Spleen (tissue), 11 donors: ENCODE results near the gene RIMS3. TPM values are rescaled to one million over a fixed set of nuclear protein-coding genes. Genes with fewer than 3 reads are reported as not detected.

Source experiments
- DNase-seq: peaks from one replicate; pipeline ENCODE4 v3.0.0-alpha.2; 2020
- H3K27ac ChIP-seq, 8 donors: fragments of 200-600 bp; sonication (generic) in 7 of 8; 1 replicate in 4 of 8; 2 replicates in 4 of 8; pipeline versions ENCODE4 v1.5.0 to v1.8.0; 2016 to 2021; ENCODE audit warnings: inconsistent platforms in 4 of 8, mild to moderate bottlenecking in 4 of 8, moderate library complexity in 1 of 8
- H3K27me3 ChIP-seq, 7 donors: fragments of 200-600 bp; sonication (generic) in 6 of 7; replicated peaks in 1 of 7; 1 replicate in 4 of 7; 2 replicates in 3 of 7; pipeline versions ENCODE4 v1.5.0 to v1.8.0; 2016 to 2021; ENCODE audit warnings: inconsistent platforms in 3 of 7, mild to moderate bottlenecking in 1 of 7
- H3K36me3 ChIP-seq, 6 donors: fragments of 200-600 bp; sonication (generic) in 5 of 6; 1 replicate in 4 of 6; 2 replicates in 2 of 6; pipeline versions ENCODE4 v1.5.0 to v1.8.0; 2016 to 2021; ENCODE audit warnings: inconsistent platforms in 2 of 6
- H3K4me1 ChIP-seq, 6 donors: fragments of 200-600 bp; sonication (generic) in 5 of 6; 1 replicate in 3 of 6; 2 replicates in 3 of 6; pipeline versions ENCODE4 v1.5.0 to v1.8.0; 2016 to 2021; ENCODE audit warnings: inconsistent platforms in 3 of 6
- H3K4me3 ChIP-seq, 8 donors: fragments of 200-600 bp; sonication (generic) in 7 of 8; 1 replicate in 4 of 8; 2 replicates in 4 of 8; pipeline versions ENCODE4 v1.5.0 to v1.8.0; 2016 to 2021; ENCODE audit warnings: inconsistent platforms in 4 of 8, mild to moderate bottlenecking in 4 of 8, moderate library complexity in 2 of 8
- H3K9me3 ChIP-seq, 8 donors: fragments of 200-600 bp; sonication (generic) in 7 of 8; 1 replicate in 4 of 8; 2 replicates in 4 of 8; pipeline versions ENCODE4 v1.5.0 to v1.8.0; 2016 to 2021; ENCODE audit warnings: inconsistent platforms in 4 of 8
- POLR2A ChIP-seq, 3 donors: fragments of 450-650 bp; IDR thresholded peaks; one replicate each; pipeline ENCODE4 v1.5.1; 2017; ENCODE audit warnings: antibody characterized with exemption in 3 of 3, mild to moderate bottlenecking in 1 of 3
- POLR2AphosphoS5 ChIP-seq, 3 donors: sonication (generic); formaldehyde crosslinking; IDR thresholded peaks; one replicate each; pipeline ENCODE4 v1.5.1; 2017; ENCODE audit warnings: antibody characterized with exemption in 3 of 3
- WGBS, 5 donors: extraction: QIAGEN DNeasy Blood & Tissue Kit in 3 of 5; methylation state at CpG; one replicate each; pipeline versions ENCODE4 v1.1.5 to v1.1.7; 2013 to 2018; 5-methylcytosine and 5-hydroxymethylcytosine counted together
- intact Hi-C: fragments of 100-400 bp; cut with DNase I; formaldehyde crosslinking; loops from one replicate; pipeline ENCODE4 v1.15.0; 2023; ENCODE audit warnings: low total_unique reads
- polyA plus RNA-seq, 3 donors: library from polyadenylated mRNA; stranded (reverse); fragments of 200-250 nt; gene quantifications; one replicate each; pipeline ENCODE4 v1.2.1, GENCODE V29; 2013
- total RNA-seq, 7 donors: library from RNA; depleted of rRNA in 3 of 7; stranded (reverse); fragments of >200 nt in 3 of 7; fragmentation: NEBNext Ultra II Directional in 4 of 7; extraction: Animal tissue kit (Norgen Biotek cat#: 25700) in 4 of 7; gene quantifications; one replicate each; pipeline versions ENCODE4 v1.1.0 to v1.2.1, GENCODE V29; 2016 to 2021
- TF ChIP-seq, protein P1 (sequence below), 11 experiments: fragments of 200-600 bp in 7 of 11; fragments of 450-650 bp in 4 of 11; sonication (generic) in 4 of 11; IDR thresholded peaks in 8 of 11; conservative IDR thresholded peaks in 3 of 11; 1 replicate in 7 of 11; 2 replicates in 4 of 11; pipeline versions ENCODE4 v1.4.0 to v1.8.0; 2016 to 2021; ENCODE audit warnings: antibody characterized with exemption in 11 of 11, inconsistent platforms in 4 of 11, mild to moderate bottlenecking in 1 of 11
- donor health status: healthy with polysubstance abuse.
- donor health status: DM: no; HTN: no; CAD: no; lungs with moderate emphysema.
- donor health status: DM: no; HTN: no; CAD: no.
- donor health status: Bipolar disorder and iron deficiency.
- donor health status: healthy.
- donor health status: DM: no; HTN: no; CAD: no.
- donor health status: DM: yes; HTN: yes; CAD: no.

RIMS3 gene
- total and polyA plus RNA-seq, 10 donors = 0.30 to 6.9 (median 2.7) TPM

DNA sequence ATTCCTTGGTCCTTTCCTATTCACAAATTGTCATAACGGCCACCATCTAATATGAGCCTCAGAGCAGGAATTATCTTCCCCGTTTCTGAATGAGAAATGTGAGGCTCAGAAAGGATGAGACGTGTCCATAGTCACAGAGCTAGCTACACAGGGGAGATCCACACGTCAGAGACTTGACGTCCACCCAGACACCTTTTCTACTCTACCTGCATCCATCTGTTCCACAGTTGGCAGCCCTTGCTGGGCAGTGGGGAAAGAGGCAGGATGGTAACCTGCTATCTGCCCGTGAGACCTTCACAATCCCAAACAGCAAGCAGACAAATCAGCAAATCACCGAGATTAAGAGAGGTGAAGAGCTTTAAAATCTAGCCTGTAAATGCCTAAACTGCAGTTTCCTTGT, 8.4 kb downstream of the RIMS3 start:
- H3K9me3 ChIP-seq = no peaks in the 10 kb centered on the region
- 89 to 93% (median 91%) methylated on average over 7 of the region's 7 CpGs for WGBS, 5 donors
- H3K4me1 ChIP-seq = no peaks in the 10 kb centered on the region
- intact Hi-C loops = no loop called here
- H3K36me3 ChIP-seq = no peaks in the 10 kb centered on the region
- no peak for DNase-seq
- TF ChIP-seq POLR2AphosphoS5 (IDR thresholded peaks at IDR 0.05) (no peak), POLR2A (IDR thresholded peaks at IDR 0.05) (no peak)
- TF ChIP-seq, protein P1, sequence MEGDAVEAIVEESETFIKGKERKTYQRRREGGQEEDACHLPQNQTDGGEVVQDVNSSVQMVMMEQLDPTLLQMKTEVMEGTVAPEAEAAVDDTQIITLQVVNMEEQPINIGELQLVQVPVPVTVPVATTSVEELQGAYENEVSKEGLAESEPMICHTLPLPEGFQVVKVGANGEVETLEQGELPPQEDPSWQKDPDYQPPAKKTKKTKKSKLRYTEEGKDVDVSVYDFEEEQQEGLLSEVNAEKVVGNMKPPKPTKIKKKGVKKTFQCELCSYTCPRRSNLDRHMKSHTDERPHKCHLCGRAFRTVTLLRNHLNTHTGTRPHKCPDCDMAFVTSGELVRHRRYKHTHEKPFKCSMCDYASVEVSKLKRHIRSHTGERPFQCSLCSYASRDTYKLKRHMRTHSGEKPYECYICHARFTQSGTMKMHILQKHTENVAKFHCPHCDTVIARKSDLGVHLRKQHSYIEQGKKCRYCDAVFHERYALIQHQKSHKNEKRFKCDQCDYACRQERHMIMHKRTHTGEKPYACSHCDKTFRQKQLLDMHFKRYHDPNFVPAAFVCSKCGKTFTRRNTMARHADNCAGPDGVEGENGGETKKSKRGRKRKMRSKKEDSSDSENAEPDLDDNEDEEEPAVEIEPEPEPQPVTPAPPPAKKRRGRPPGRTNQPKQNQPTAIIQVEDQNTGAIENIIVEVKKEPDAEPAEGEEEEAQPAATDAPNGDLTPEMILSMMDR (IDR thresholded peaks at IDR 0.05 in 8 of 11, conservative IDR thresholded peaks at IDR 0.05 in 3 of 11) = no peak
- H3K27me3 ChIP-seq = peaks cover 0 to 12% (median 4%) of the 10 kb centered on the region in 7 donors
- no peak overlapping the region for H3K27ac ChIP-seq
- no peak overlapping the region for H3K4me3 ChIP-seq

DNA sequence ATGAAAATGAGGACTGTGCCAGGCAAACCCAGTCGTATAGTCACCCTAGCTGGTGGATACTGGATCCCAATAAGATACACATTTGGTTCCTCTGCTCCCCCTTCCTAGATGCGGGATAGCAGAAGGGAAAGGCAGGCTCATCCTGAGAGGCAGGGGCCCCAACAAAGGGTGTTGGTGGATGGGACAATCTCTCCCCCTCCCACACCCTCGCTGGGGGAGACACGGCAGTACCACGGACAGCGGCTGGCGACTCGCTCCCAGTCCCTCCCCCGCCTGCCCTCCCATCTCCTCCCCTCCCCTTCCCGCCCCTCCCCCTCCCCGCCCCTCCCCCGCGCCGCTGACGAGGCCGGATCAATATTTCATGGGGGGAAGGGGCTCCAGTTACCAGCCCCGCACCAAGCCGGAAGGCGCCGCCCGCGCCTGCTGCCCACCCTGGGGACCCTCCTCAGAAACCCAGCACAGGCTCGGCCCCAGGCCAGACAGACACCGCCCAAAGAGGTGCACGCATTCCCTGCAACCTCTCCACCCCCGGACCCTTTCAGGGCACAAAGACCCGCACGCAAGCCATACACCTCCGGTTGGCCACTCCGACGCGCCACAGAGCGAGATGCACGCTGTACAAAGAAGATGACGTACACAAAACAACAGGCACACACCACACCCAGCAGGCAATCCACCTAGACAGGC, 11.5 kb downstream of the RIMS3 start:
- no peak overlapping the region for H3K27ac ChIP-seq
- H3K9me3 ChIP-seq = no peaks in the 10 kb centered on the region
- intact Hi-C loops = no loop called here
- peaks cover 0 to 17% (median 4%) of the 10 kb centered on the region in 7 donors for H3K27me3 ChIP-seq
- no peak overlapping the region for H3K4me3 ChIP-seq
- H3K36me3 ChIP-seq = no peaks in the 10 kb centered on the region
- peak; percentile 58 for DNase-seq
- 36 to 42% (median 39%) methylated on average over 24 to 32 of the region's 35 CpGs for WGBS, 5 donors
- TF ChIP-seq, protein P1 (IDR thresholded peaks at IDR 0.05 in 8 of 11, conservative IDR thresholded peaks at IDR 0.05 in 3 of 11) = no peak
- H3K4me1 ChIP-seq = peaks cover 0 to 4% (median 0%) of the 10 kb centered on the region in 6 donors

GRCh38 chr1:40652979-40653378, 12.5 kb downstream of the RIMS3 start:
- Histone ChIP-seq H3K27me3 (peaks cover 0 to 17% (median 4%) of the 10 kb centered on the region in 7 donors), H3K36me3 (no peaks in the 10 kb centered on the region), H3K9me3 (no peaks in the 10 kb centered on the region), H3K27ac (no peak overlapping the region), H3K4me3 (no peak overlapping the region), H3K4me1 (peaks cover 0 to 4% (median 0%) of the 10 kb centered on the region in 6 donors)
- 88 to 93% (median 91%) methylated on average over 4 of the region's 4 CpGs for WGBS, 5 donors
- DNase-seq = no peak
- intact Hi-C loops = no loop called here
- no peak for TF ChIP-seq POLR2AphosphoS5 (IDR thresholded peaks at IDR 0.05)
- TF ChIP-seq, protein P1 (IDR thresholded peaks at IDR 0.05 in 8 of 11, conservative IDR thresholded peaks at IDR 0.05 in 3 of 11) = no peak
- no peak for TF ChIP-seq POLR2A (IDR thresholded peaks at IDR 0.05)

DNA sequence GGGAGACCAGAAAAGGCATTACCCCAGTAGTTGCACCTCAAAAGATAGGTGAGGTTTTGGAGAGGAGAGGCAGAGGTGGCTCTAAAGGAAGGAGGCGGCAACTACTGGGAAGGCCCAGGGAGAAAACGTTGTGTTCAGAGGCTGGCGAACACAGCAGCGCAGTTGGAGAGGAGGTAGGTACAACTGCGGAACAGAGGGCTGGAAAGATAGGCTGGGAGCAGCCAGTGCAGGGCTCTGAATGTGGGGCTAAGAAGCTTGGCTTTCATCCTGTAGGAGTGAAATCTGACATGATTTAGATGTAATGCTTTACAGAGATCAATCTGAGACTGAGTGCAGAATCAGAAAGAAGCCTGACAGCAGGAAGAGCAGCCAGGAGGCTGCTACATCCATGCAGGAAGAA, 13.0 kb downstream of the RIMS3 start:
- Histone ChIP-seq H3K27ac (no peak overlapping the region), H3K4me3 (no peak overlapping the region), H3K36me3 (no peaks in the 10 kb centered on the region), H3K27me3 (peaks cover 0 to 17% (median 4%) of the 10 kb centered on the region in 7 donors), H3K4me1 (peaks cover 0 to 4% (median 0%) of the 10 kb centered on the region in 6 donors), H3K9me3 (no peaks in the 10 kb centered on the region)
- intact Hi-C loops = no loop called here
- peak; percentile 10 for DNase-seq
- TF ChIP-seq, protein P1 (IDR thresholded peaks at IDR 0.05 in 8 of 11, conservative IDR thresholded peaks at IDR 0.05 in 3 of 11) = no peak
- TF ChIP-seq POLR2AphosphoS5 (IDR thresholded peaks at IDR 0.05) = no peak
- no peak for TF ChIP-seq POLR2A (IDR thresholded peaks at IDR 0.05)
- WGBS, 5 donors = 73 to 86% (median 83%) methylated on average over 5 of the region's 5 CpGs
